Activated CD4-positive, alpha-beta T cell treated with anti-CD3 and anti-CD28 coated beads for 24 hours (primary cell): ENCODE results near the gene PPP1CC.
"Not testable (repeated sequence)": the region's sequence is repeated elsewhere in the genome, so short reads cannot be mapped to it uniquely, and the experiment has no call there.

Experiments
- DNase-seq, 2 donors: peaks; one replicate each; pipeline ENCODE4 v3.0.0-alpha.2; 2020; ENCODE audit warnings: low read depth in 2 of 2

PPP1CC gene

DNA sequence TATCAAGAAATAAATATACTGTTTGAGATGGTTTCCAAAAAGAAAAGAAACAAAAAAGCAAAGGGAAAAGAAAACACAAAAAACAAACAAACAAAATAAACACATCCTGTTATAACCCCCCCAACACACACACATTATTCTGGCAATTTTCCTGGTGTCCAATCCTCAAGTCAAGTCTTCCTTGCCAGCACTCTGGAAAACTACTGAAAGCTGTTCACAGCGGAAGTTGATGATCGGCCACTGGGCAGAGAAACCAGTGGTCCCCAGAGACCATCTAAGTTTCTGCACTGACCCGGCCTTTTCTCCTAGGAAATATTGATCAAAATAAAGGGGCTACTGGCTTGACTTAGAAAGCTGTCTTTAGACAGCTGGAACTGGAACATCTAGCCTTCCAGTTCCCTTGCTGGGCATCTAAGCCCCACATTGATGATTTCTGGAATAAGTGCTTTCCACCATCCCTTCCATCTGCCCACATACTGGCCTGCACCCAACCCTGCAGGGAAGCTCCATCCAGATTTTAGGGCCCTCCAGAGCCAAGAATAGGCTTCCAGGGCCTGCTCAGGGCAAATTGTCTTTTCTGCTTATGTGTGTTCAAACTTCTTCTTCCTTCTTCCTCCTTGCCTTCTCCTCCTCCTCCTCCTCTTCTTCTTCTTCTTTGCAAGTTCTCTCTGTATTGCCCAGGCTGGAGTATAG, 11.6 kb upstream of the PPP1CC start:
- no peak for DNase-seq

DNA sequence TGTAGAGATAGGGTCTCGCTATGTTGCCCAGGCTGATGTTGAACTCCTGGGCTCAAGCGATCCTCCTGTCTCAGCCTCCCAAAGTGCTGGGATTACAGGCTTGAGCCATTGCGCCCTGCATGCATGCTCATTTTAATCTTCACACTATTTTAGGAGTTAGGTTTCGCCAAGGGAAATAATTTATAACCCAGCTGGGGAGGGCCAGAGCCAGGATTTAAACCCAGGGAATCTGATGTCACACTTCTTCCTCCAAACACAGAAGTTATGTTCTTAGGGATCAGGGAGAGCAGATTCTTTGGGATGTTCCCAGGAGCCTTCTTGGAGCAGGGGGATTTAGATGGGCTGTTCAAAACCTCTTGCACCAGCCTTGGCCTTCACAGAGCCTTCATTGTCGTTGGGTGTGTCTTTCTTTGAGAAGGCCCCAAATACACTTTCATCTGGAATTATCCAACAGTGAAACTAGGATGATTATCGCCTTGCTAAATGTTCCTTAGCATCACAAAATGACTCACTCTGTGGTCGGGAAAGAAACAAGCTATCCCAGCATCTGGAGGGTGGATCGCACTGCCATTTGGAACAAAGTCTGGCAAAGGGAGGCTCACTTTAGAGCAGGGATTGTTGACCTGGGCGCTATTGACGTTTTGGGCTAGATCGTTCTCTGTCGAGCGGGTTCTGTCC, 8.2 kb upstream of the PPP1CC start:
- DNase-seq = no peak

DNA sequence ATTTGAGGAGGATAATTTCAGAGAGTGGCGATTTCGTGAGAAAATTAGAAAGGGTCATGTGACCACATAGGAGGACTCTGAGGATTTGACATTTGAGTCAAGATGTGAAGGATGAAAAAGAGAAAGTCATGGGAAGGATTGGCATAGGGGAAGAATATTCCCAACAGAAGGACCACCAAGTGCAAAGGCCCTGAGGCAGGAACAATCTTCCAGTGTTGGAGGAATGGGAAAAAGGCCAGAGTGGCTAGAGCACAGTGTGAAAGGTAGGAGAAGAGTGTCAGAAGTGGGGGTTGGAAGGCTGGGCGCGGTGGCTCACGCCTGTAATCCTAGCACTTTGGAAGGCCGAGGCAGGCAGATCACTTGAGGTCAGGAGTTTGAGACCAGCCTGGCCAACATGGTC, 3.9 kb upstream of the PPP1CC start:
- no peak for DNase-seq

DNA sequence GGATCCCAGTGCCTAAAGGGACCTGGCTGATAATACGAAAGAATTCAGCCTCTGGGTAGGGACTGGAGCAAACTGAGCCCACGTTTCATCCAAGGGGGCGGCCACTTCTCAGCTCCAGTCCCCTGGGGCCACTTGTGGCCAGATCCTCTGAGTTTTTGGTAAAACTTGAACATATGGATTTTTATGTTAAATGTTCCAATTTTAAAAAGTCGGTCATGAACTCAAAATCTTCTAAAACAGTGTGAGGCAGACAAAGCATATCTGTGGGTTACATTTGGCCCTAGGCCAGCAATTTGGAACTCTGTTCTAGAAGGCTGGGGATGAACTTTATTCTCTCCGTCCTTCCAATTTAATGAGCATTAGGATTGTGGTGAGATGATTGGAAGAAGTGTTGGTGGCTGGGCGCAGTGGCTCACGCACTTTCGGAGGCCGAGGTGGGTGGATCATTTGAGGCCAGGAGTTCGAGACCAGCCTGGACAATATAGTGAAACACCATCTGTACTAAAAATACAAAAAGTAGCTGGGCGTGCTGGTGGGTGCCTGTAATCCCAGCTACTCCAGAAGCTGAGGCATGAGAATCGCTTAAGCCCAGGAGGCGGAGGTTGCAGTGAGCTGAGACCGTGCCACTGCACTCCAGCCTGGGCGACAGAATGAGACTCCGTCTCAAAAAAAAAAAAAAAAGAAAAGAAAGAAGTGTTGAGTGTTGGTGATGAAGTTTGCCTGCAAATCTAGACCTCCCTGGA, 3.0 kb upstream of the PPP1CC start:
- no peak for DNase-seq

DNA sequence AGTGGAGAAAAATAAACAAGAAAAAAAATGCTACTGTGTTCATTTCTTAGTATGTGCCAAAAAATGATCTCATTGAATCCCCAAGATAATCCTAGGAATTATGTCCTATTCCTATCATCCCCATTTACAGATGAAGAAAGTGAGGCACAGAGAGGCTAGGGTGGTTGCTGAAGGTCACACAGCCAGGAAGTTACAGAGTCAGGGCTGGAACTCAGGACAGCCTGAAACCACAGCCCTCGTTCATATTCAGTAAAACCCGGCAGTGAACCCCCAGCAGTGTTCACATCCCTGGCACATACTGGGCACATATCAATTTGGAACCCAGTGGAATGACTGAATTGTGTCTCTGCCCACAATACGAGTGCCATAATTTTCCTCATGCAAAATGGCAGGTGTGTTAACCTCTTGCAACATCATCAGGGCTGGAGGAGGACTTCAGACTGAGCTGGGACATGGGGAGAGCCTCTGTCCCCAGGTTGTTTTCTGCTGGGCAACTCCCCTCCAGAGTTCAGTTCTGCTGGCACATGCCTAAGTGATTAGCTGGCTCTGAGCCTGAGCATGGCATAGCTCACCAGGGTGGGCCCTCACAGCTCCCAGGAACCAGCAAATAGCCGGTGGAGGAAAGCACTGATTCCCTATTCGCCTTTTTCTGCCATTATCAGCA, 2.0 kb upstream of the PPP1CC start:
- DNase-seq = no peak

DNA sequence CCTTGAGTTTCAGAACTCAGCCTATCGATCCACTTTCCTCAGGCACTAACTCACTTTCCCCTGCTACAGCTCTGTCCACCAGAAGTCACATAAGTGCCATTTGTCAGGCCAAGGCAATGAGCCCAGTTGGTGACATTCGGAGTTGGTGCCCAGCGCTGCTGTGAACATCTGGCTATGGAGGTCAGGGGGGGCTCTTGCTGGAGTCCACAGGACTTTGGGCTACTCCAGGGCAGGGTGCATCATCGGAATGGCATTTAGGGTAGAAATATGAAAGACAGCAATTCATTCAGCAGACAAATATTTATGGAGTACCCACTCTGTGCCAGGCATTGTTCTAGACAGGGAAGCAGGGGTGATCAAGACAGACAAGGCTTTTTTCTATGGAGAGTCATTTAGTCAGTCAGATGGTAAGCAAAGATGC, 1.5 kb upstream of the PPP1CC start:
- no peak for DNase-seq

DNA sequence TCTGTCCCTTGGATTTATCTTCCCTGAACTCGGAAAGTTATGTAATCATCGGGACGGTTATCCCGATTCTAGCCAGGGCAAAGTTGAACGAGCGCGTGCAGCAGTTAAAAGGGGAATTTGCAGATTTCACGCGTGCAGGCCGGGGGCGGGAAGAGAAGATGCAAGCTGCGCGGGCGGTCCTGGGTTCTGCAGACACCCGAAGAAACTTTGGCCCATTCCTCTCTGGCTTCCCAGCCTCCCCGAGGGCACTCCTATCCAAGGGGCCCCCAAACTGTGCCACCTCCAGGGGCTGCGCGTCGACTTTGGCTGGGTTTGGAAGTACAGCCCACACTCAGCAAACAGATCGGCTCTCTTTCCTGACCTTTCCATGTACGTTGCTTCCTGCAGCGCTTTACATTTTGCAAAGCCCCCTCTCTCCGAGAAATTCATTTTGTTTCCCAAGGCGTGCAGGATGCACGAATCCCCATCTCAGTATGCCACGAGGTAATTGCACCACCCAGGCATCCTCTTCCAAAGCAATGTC, 941 bp upstream of the PPP1CC start:
- DNase-seq = no peak

DNA sequence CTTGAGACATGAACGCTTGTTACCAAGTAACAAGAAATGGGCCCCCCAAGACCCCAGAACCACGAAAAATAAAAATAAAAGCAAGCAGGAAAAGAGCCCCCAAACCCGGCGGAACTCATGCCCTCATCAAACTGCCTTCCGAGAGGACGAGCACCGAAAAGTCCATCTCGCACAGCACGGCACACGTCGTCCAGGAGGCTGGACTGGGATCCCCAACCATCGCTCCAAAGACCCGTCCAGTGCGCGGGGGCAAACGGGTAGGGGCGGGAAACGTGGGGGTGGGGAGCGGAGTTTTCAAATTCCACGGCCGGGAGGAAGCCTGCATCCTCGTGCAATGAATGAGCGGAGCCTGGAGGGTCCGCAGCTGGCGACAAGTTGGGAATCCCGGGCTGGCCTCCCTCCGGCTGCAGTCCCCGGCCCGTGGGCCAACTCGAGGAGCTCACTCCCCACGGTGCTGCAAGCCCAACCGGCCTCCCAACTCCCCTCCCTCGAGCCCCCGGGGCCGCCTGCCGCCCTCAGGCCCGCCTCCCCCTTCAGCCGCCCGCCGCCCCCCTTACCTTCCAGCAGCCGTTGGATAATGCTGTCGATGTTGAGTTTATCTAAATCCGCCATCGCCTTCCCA, 484 bp downstream of the PPP1CC start:
- no peak for DNase-seq

DNA sequence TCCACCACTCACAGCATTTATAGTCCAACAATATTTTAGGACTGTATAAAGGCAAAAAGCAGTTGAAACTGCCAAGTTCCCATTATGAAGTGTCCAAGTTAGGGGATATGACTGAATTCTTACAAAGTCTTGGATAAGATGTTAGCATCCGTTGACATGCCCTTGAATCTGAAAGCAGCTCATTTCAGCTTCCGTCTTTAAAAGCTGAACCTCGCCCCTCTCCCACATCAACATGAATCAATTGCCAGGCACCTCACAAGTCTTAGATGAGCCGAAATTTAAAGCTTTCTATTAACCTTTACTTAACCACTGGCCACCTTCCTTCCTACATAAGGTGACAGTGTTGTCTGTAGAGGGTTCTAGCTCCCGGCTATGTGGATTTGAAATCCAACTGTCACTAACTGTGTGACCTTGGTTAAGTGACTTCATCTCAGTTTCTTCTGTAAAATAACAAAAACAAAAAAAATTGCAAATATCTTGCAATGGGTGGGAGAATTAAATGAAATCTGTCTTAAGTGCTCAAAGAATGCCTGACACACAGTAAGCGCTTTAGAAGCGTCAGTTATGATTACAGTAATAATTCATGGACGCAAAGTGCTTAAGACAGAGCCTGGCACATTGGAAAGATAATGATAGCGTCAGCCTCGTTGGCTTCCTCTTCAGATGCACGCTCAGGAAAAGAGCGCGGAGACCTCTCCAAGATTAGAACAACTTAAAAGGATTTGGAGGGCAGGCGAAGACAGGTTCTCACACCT, 1.2 kb downstream of the PPP1CC start:
- no peak for DNase-seq

DNA sequence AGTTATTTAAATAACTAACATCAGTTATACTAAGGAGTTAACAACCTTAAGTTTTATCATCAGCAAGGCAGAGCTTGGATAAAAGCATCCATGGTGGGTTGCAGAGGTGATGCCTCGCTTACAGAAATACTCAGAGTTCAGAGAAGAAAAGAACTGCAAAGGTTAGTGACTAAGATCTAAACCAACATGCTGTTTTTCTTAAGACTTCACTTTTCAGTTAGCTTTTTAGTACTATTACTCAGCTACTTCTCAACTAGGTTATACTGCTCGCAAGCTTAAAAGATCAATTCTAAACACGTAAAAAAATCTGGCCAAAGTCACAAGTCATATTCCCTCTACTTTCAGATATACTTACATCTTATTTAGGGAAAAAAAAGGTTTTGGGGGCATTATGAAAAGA, 2.8 kb downstream of the PPP1CC start:
- DNase-seq = no peak

DNA sequence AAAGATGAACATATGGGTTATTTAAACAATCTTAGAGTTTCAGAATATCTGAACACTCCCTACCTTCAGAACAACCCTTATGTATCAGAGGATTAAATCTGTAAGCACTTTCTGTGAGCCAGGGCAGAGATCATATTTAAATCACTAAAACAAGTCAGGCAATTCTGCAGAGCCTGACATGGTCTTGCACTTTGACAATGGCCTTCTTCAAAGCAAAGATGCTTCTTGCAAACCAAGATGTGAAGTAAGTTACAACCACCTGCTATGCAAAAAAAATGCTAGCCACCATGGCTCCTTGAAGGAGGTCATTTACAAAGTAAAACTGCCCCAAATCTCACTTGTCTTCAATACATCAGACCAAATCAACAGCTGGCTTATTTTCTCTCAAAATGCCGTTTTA, 3.2 kb downstream of the PPP1CC start:
- no peak for DNase-seq

DNA sequence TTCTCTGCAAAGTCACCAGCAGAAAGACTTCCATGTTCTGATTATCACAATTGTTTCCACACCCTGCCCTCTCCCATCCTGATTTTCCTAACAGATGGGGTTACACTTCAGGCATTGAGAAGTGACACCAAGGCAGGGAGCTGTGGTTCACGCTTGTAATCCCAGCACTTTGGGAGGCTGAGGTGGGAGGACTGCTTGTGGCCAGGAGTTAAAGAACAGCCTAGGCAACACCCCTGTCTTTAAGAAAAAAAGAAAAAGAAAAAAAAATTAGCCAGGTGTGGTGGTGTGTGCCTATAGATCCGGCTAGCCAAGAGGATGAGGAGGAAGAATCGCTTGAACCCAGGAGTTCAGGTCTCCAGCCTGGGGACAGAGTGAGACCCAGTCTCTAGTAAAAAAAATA, 5.2 kb downstream of the PPP1CC start:
- no peak for DNase-seq

DNA sequence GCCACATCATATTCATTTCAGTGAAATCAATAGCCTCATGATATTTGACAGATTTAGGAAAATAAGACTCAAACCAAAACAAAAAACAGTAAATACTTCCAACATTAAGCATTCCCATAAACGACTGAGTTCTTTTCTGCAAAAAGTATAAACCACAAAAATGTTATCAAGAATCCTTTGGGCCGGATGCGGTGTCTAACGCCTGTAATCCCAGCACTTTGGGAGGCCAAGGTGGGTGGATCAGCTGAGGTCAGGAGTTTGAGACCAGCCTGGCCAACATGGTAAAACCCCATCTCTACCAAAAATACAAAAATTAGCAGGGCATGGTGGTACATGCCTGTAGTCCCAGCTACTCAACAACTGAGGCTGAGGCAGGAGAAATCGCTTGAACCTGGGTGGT, 5.7 kb downstream of the PPP1CC start:
- not testable (repeated sequence) for DNase-seq

DNA sequence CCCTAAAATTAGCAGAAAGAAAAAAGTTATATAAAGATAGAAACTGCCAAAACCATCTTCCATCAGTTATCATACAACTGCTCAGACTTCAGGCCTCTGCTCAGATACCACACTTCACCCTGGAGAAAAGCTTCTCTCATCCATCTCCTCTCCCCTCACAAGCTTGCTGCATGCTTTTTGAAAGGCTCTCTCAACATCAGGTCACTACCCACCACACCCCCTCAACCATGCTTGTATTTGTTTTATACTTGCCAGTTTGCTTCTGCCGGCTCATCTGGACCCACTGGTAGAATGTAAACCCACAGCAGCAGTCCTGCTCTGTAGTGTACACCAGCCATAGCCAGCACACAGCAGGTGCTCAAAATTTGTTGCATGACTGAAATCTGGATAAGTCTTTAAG, 8.8 kb downstream of the PPP1CC start:
- no peak for DNase-seq

DNA sequence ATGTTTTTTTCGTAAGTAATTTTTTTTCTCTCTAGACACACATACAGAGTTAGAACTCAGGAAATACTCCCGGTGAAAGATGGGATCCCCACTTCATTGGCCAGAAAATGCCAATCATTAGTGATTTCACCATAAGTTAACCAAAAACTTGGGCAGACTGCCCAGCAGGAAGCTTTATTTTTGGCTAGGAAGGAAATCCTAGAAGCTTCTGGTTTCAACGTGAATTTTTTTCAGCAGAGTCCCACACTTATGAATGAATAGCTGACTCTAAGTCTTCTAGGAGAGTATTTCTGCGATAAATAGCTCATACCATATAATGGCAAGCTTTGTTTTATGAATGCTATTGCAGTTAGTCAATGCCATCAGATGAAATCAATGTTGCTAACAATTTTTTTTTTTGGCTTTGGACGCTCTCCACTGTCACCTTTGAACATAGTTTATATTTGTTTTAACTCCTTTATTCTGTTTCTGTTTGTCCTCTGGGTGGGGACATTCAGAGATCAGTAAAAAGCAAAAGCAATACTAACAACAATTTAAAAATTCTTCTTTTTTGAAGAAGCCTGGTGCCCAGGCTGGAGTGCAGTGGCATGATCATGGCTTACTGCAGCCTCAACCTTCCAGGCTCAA, 9.5 kb downstream of the PPP1CC start:
- DNase-seq = no peak

DNA sequence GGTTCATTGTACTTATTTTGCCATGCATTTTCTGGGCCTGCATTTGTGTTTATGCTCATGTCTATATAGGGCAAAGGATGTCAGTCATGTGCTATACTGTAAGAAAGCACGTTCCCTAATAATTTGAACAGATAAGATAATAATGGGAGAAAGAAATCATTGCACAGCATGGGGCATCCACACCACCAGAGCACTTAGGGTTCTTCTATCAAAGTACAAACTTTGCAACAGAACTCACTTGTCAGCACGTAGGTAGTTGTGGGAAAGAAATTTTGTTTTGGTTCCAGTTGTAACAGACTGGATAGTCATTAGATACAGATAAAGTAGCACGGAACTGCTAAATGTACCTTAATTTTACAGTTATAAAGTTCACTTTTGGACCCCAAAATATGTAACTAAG, 10.1 kb downstream of the PPP1CC start:
- no peak for DNase-seq

DNA sequence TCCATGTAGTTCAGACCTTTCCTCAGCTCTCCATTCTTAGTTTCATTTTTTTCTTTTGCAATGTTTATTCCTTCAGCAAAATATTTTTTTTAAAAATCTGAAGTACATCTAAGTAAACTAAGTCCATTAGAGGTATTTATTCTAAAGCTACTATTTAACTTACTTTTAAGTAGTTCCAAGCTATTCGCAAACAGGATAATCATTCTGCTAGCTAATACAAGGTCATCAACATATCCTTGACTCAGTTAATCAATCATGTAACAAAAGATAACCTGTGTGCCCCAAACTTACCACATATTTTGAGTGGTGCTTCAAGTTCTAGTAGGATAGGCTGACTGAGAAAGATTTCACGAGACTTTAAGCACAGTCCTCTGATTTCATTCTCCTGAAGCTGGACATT, 11.2 kb downstream of the PPP1CC start:
- no peak for DNase-seq

DNA sequence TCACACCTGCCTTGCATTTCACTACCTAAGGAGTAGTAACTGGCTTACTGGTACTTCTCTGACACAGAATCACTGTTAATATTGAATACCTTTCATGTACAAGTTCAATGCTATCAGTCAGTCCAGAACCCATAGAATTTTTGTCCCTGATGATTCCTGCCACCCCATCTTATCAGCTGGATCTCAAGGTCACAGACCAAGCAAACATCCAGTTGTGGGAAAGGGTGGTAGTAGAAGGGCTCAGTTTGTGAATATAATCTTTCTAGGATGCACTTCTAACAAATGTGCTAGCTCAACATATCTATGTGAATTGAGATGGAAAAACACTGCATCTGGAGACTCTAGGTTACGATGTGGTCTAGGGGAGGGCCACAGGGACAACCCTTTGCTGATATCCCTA, 14.1 kb downstream of the PPP1CC start:
- no peak for DNase-seq

DNA sequence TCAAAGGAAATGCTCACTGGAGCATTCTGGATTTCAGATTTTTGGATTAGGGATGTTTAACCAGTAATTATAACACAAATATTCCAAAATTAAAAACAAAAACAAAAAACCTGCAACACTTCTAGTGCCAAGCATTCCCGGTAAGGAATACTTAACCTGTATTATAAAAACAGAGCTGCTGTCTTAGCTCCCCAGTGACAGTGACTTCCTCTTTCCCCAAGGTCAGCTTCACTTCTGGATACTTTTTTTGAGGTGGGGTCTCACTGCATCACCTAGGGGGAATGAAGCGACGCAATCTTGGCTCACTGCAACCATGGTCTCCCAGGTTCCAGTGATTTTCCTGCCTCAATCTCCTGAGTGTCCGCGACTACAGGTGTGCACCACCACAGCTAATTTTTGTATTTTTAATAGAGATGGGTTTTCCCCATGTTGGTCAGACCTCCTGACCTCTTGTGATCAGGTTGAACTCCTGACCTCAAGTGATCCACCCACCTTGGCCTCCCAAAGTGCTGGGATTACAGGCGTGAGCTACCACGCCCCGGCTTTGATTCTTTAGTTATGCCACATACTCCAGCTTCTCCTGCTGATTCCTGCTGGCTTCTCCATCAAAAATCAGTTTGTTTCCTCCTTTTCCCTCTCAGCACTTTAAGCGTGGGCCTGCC, 15.9 kb downstream of the PPP1CC start:
- DNase-seq = no peak

DNA sequence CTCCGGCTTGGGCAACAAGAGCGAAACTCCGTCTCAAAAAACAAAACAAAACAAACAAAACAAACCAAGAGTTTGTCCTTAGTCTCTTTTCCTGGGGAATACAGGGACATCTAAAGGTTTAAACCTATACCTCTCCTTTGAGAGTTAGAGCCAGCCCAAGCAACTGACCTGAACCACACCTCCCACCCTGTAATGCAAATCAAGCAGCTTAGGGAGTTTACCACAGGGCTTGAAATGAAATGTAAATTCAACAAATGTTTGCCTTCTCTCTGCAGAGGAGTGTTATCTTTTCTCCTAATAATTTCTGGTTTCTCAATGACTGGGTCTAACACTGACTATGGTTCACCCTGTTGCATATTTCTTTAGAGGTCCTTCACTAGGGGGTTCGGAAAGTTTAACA, 16.7 kb downstream of the PPP1CC start:
- no peak for DNase-seq
